ENCODE measurements around the gene UNC5C. TPM values are rescaled to one million over a fixed set of nuclear protein-coding genes. Genes with fewer than 3 reads are reported as not detected.
A peak's percentile ranks its signal among the peaks of the same experiment; 100 is the strongest.

UNC5C gene
- total RNA-seq, 4 donors from 2014 or later, result 1.7 to 2.4 (median 2.0) TPM

DNA sequence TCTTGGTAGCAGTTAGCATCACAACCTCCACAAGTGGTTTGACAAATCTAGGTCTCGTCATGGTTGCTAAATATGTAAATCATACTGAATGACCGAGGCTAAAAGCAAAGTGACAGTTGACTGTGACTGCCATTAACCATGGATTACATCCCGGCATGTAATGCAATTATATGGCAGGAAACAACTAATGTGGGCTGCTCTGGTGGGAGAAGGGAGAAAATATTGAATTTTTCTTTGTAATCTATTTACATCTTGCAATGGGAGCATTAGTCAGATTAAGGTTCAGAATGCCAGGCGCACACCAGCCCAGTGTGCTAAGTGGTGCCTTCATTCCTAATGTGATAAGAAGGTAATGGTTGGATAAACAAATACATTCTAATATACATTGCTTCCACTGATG lies 35.8 kb downstream of the UNC5C start:
- Histone ChIP-seq H3K36me3 (no peaks in the 10 kb centered on the region), H3K27me3 (no peaks in the 10 kb centered on the region), H3K9me3 (no peaks in the 10 kb centered on the region), H3K27ac (replicated peaks in 1 of 4) (no peak overlapping the region), H3K4me3 (no peak overlapping the region), H3K4me1 (no peaks in the 10 kb centered on the region)
- TF ChIP-seq EP300 (IDR thresholded peaks at IDR 0.05) (no peak), POLR2AphosphoS5 (IDR thresholded peaks at IDR 0.05) (no peak), POLR2A (IDR thresholded peaks at IDR 0.05; ENCODE audit: low read depth) (no peak)
- TF ChIP-seq, protein P1, sequence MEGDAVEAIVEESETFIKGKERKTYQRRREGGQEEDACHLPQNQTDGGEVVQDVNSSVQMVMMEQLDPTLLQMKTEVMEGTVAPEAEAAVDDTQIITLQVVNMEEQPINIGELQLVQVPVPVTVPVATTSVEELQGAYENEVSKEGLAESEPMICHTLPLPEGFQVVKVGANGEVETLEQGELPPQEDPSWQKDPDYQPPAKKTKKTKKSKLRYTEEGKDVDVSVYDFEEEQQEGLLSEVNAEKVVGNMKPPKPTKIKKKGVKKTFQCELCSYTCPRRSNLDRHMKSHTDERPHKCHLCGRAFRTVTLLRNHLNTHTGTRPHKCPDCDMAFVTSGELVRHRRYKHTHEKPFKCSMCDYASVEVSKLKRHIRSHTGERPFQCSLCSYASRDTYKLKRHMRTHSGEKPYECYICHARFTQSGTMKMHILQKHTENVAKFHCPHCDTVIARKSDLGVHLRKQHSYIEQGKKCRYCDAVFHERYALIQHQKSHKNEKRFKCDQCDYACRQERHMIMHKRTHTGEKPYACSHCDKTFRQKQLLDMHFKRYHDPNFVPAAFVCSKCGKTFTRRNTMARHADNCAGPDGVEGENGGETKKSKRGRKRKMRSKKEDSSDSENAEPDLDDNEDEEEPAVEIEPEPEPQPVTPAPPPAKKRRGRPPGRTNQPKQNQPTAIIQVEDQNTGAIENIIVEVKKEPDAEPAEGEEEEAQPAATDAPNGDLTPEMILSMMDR (IDR thresholded peaks at IDR 0.05), result no peak
- WGBS, result 88% methylated on average over 4 of the region's 4 CpGs
- DNase-seq (ENCODE audit: extremely low spot score), result no peak
- intact Hi-C loops (cut with DNase I), result no loop called here

DNA sequence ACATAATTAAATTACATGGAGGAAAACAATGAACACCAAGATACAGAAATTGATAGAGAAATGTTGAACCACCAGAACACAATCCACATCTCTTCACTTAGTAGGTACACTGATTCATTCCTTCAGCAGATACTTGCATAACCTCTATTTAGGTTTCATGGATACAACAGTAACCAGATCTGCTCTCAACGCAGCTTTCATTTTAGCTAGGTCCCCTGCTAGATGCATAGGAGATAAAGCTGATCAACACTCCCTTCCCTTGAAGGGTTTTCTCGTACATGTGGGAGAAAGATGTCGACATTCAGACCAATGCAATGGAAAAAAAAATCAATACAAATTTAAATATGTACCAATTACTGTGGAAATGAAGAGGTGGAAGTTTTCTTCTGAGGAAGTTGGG lies 37.3 kb downstream of the UNC5C start:
- 95% methylated on average over 3 of the region's 3 CpGs for WGBS
- intact Hi-C loops (cut with DNase I), result no loop called here

DNA sequence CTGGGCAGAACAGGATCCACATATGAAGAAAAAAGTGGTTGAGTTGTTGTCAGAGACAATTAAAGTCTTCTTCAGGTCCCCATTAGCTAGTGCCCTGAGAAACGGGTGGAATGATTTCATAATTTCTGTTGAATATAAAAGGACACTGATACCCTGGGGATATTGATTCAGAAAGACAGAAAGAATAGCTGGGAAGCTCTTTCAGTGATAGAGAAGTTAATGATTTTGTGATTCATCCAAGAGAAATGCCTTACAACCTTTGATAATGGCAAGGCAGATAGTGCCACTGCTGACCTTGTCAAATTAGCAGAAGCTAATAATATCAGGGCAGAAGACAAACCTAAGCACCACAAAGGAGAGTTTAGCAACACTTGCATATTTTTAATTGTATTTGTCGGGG lies 37.9 kb downstream of the UNC5C start:
- Histone ChIP-seq H3K27me3 (no peaks in the 10 kb centered on the region), H3K4me1 (no peaks in the 10 kb centered on the region), H3K36me3 (no peaks in the 10 kb centered on the region), H3K4me3 (no peak overlapping the region), H3K27ac (replicated peaks in 1 of 4) (no peak overlapping the region), H3K9me3 (no peaks in the 10 kb centered on the region)
- TF ChIP-seq, protein P1 (IDR thresholded peaks at IDR 0.05), result no peak
- no peak for TF ChIP-seq EP300 (IDR thresholded peaks at IDR 0.05)
- no peak for TF ChIP-seq POLR2A (IDR thresholded peaks at IDR 0.05; ENCODE audit: low read depth)
- no peak for TF ChIP-seq POLR2AphosphoS5 (IDR thresholded peaks at IDR 0.05)
- no peak for DNase-seq (ENCODE audit: extremely low spot score)
- intact Hi-C loops (cut with DNase I), result no loop called here
- WGBS, result 78% methylated on average over 2 of the region's 2 CpGs

More for the DNA sequence above, 37.3 kb downstream of the UNC5C start:
- Histone ChIP-seq H3K36me3 (no peaks in the 10 kb centered on the region), H3K27me3 (no peaks in the 10 kb centered on the region), H3K4me1 (no peaks in the 10 kb centered on the region), H3K4me3 (no peak overlapping the region), H3K9me3 (no peaks in the 10 kb centered on the region), H3K27ac (replicated peaks in 1 of 4) (no peak overlapping the region)
- no peak for DNase-seq (ENCODE audit: extremely low spot score)
- TF ChIP-seq EP300 (IDR thresholded peaks at IDR 0.05) (no peak), POLR2A (IDR thresholded peaks at IDR 0.05; ENCODE audit: low read depth) (no peak), POLR2AphosphoS5 (IDR thresholded peaks at IDR 0.05) (no peak)
- TF ChIP-seq, protein P1 (IDR thresholded peaks at IDR 0.05), result no peak

DNA sequence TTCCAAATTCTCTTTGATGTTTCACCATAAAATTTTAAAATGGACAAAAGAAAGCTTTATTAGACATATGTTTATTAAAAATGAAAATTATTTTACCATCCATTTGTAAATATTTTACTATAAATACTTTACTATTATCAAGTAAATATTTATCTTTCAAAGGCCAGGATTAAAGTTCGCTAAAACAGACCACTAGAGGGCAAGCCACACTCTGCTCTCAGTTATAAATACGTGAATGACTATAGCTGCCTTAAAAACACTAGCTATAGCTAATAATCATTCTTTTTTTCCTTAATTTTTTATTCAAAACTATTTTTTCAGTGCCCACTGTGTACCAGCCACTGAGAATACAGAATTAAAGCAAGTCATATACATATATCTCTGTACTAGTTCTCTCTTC lies 38.6 kb downstream of the UNC5C start:
- TF ChIP-seq POLR2AphosphoS5 (IDR thresholded peaks at IDR 0.05), result no peak
- TF ChIP-seq, protein P1 (IDR thresholded peaks at IDR 0.05), result peak; percentile 28 to 44 (median 35)
- Histone ChIP-seq H3K27me3 (no peaks in the 10 kb centered on the region), H3K36me3 (no peaks in the 10 kb centered on the region), H3K27ac (replicated peaks in 1 of 4) (no peak overlapping the region), H3K4me3 (no peak overlapping the region), H3K9me3 (no peaks in the 10 kb centered on the region), H3K4me1 (no peaks in the 10 kb centered on the region)
- WGBS, result 13% methylated on average over 2 of the region's 2 CpGs
- intact Hi-C loops (cut with DNase I), result no loop called here
- DNase-seq (ENCODE audit: extremely low spot score), result no peak

DNA sequence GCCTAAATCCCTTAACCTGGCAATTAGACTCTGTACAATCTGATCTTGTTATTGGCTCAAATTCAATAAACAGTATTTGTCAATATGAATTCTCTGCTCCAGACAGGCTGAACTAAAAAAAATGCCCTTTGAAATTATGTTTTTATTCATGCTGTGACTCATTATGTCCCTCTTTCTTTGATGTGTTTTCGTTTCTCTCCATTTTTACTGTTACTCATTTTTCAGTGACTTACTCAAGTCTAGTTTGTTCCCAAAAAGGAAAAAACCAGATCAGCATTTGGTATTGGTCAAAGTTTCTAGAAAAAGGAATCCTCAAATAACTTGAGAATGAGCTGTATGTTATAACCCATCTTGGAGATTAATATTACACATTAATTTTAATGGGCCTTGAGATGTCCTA lies 40.4 kb downstream of the UNC5C start:
- no peak for TF ChIP-seq POLR2A (IDR thresholded peaks at IDR 0.05; ENCODE audit: low read depth)
- no peak for TF ChIP-seq EP300 (IDR thresholded peaks at IDR 0.05)
- no peak for TF ChIP-seq POLR2AphosphoS5 (IDR thresholded peaks at IDR 0.05)
- TF ChIP-seq, protein P1 (IDR thresholded peaks at IDR 0.05), result no peak
- H3K4me3 ChIP-seq, result no peak overlapping the region
- no peak for DNase-seq (ENCODE audit: extremely low spot score)
- no peak overlapping the region for H3K27ac ChIP-seq (replicated peaks in 1 of 4)
- no peaks in the 10 kb centered on the region for H3K36me3 ChIP-seq
- no peaks in the 10 kb centered on the region for H3K9me3 ChIP-seq
- H3K4me1 ChIP-seq, result no peaks in the 10 kb centered on the region
- WGBS, result 61% methylated on average over 1 of the region's 1 CpG
- intact Hi-C loops (cut with DNase I), result no loop called here
- no peaks in the 10 kb centered on the region for H3K27me3 ChIP-seq
